ENCODE measurements around the gene RYR1.

The RYR1 gene

GRCh38 chr19:38429055-38429810, 4.3 kb upstream of the RYR1 start:
- DNase-seq, result no peak

GRCh38 chr19:38429811-38430156, 3.7 kb upstream of the RYR1 start:
- no peak for DNase-seq

- no peak for DNase-seq
Observed at GRCh38 chr19:38430931-38431330, 2.6 kb upstream of the RYR1 start.

- no peak for DNase-seq
Observed at GRCh38 chr19:38434549-38435051, 1.1 kb downstream of the RYR1 start.

GRCh38 chr19:38437295-38437694, 3.8 kb downstream of the RYR1 start:
- DNase-seq, result no peak

- no peak for DNase-seq
Observed at GRCh38 chr19:38437917-38438316, 4.4 kb downstream of the RYR1 start.

- DNase-seq, result no peak
Observed at GRCh38 chr19:38440592-38440991, 7.1 kb downstream of the RYR1 start.

- DNase-seq, result no peak
Observed at GRCh38 chr19:38441657-38442348, 8.3 kb downstream of the RYR1 start.

GRCh38 chr19:38442736-38443135, 9.2 kb downstream of the RYR1 start:
- DNase-seq, result no peak

GRCh38 chr19:38443458-38443999, 10.0 kb downstream of the RYR1 start:
- no peak for DNase-seq

GRCh38 chr19:38444026-38444425, 10.5 kb downstream of the RYR1 start:
- no peak for DNase-seq

- no peak for DNase-seq
Observed at GRCh38 chr19:38445362-38445761, 11.9 kb downstream of the RYR1 start.

- no peak for DNase-seq
Observed at GRCh38 chr19:38448225-38448624, 14.7 kb downstream of the RYR1 start.

- DNase-seq, result no peak
Observed at GRCh38 chr19:38449518-38449917, 16.0 kb downstream of the RYR1 start.

GRCh38 chr19:38451036-38451435, 17.5 kb downstream of the RYR1 start:
- DNase-seq, result no peak

GRCh38 chr19:38451629-38452028, 18.1 kb downstream of the RYR1 start:
- no peak for DNase-seq

- DNase-seq, result no peak
Observed at GRCh38 chr19:38452430-38453366, 19.2 kb downstream of the RYR1 start.

GRCh38 chr19:38453596-38453995, 20.1 kb downstream of the RYR1 start:
- DNase-seq, result no peak

GRCh38 chr19:38455031-38455430, 21.5 kb downstream of the RYR1 start:
- DNase-seq, result no peak

GRCh38 chr19:38457202-38457601, 23.7 kb downstream of the RYR1 start:
- DNase-seq, result no peak

GRCh38 chr19:38457690-38458405, 24.4 kb downstream of the RYR1 start:
- DNase-seq, result no peak

GRCh38 chr19:38458991-38459390, 25.5 kb downstream of the RYR1 start:
- DNase-seq, result no peak

Data from NCI-H1105 treated with DMSO at 0.1 percent for 48 hours (cell line).